Ascending aorta (tissue), 2 donors: ENCODE data around the gene FARP2. TPM values are rescaled to one million over a fixed set of nuclear protein-coding genes. Genes with fewer than 3 reads are reported as not detected.
"Not testable (repeated sequence)": the region's sequence is repeated elsewhere in the genome, so short reads cannot be mapped to it uniquely, and the experiment has no call there.

Experiments
- DNase-seq, 2 donors: peaks; one replicate each; pipeline ENCODE4 v3.0.0-alpha.2; 2019; ENCODE audit warnings: low spot score in 2 of 2
- H3K27ac ChIP-seq, 2 donors: fragments of 200-600 bp; sonication (generic); one replicate each; pipeline ENCODE4 v1.5.1; 2016 to 2017; ENCODE audit warnings: mild to moderate bottlenecking in 1 of 2
- H3K27me3 ChIP-seq: fragments of 200-600 bp; sonication (generic); one replicate; pipeline ENCODE4 v1.5.1; 2017
- H3K36me3 ChIP-seq, 2 donors: fragments of 200-600 bp; sonication (generic); one replicate each; pipeline ENCODE4 v1.5.1; 2016
- H3K4me1 ChIP-seq, 2 donors: fragments of 200-600 bp; sonication (generic); one replicate each; pipeline ENCODE4 v1.5.1; 2016 to 2017; ENCODE audit warnings: mild to moderate bottlenecking in 1 of 2
- H3K4me3 ChIP-seq, 2 donors: fragments of 200-600 bp; sonication (generic); one replicate each; pipeline ENCODE4 v1.5.1; 2016 to 2017; ENCODE audit warnings: mild to moderate bottlenecking in 1 of 2
- H3K9me3 ChIP-seq, 2 donors: fragments of 200-600 bp; sonication (generic); one replicate each; pipeline ENCODE4 v1.5.1; 2016
- intact Hi-C: fragments of 100-400 bp; cut with DNase I; formaldehyde crosslinking; loops from one replicate; pipeline ENCODE4 v1.15.1; 2023
- total RNA-seq: library from RNA; depleted of rRNA; stranded (reverse); fragments of >200 nt; gene quantifications from one replicate; pipeline ENCODE4 v1.1.0, GENCODE V29; 2016
- TF ChIP-seq, protein P1 (sequence below), 3 experiments: fragments of 200-600 bp in 2 of 3; fragments of 450-650 bp in 1 of 3; sonication (generic) in 2 of 3; IDR thresholded peaks; one replicate each; pipeline ENCODE4 v1.5.1; 2016 to 2019; ENCODE audit warnings: antibody characterized with exemption in 3 of 3, mild to moderate bottlenecking in 1 of 3, moderate library complexity in 1 of 3

Gene FARP2
- total RNA-seq, 1 donor from 2014 or later = 19.6 TPM

DNA sequence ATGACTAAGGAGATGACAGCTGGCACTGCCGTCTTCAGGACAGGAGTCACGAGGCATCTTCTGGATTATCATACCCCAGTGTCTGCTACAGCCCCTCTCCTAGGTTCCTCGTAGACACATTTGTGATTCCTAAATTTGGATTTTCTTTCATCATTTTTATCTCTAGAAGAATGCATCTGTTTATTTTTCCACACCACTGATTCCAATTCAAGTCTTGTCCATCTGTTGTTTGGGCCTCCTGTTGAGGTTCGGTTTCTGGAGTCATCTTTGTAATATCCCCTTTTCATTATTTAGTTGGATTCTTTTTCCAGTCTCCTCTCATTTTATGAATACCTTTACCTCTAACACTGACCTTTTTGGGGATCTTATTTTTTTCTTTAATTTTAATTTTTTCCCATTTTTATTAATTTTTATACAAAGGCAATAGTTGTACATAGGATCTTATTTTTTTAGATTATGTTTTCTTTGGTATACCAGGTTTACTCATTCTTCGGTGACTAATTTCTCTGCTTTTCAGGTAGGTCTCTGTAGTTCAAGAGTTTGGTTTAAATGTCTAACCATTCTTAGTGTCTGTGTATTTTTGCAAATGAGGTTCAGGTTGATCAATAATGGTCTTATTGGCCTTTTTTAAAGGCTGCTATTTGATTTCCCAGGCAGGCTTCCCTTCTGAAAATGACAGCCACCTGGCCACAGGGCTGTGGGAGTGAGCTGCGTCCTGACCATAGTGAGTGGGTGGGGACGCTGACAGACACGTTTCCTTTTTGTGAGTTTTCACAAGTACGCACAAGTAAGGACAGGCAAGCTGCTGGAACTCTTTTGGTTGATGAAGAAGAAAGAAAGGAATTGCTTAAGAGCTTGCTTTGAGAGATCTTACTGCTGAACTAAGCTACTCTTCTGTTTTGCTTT lies 34.5 kb downstream of the FARP2 start:
- no peaks in the 10 kb centered on the region for H3K27me3 ChIP-seq
- H3K4me1 ChIP-seq = no peaks in the 10 kb centered on the region
- H3K27ac ChIP-seq = no peak overlapping the region
- no peak for DNase-seq
- H3K4me3 ChIP-seq = no peak overlapping the region
- TF ChIP-seq, protein P1, sequence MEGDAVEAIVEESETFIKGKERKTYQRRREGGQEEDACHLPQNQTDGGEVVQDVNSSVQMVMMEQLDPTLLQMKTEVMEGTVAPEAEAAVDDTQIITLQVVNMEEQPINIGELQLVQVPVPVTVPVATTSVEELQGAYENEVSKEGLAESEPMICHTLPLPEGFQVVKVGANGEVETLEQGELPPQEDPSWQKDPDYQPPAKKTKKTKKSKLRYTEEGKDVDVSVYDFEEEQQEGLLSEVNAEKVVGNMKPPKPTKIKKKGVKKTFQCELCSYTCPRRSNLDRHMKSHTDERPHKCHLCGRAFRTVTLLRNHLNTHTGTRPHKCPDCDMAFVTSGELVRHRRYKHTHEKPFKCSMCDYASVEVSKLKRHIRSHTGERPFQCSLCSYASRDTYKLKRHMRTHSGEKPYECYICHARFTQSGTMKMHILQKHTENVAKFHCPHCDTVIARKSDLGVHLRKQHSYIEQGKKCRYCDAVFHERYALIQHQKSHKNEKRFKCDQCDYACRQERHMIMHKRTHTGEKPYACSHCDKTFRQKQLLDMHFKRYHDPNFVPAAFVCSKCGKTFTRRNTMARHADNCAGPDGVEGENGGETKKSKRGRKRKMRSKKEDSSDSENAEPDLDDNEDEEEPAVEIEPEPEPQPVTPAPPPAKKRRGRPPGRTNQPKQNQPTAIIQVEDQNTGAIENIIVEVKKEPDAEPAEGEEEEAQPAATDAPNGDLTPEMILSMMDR (IDR thresholded peaks at IDR 0.05) = no peak
- intact Hi-C loops = loop anchor here (5.0 kb wide), 1 partner anchor 118 kb away; no protein-coding TSS in a partner anchor
- H3K9me3 ChIP-seq = no peaks in the 10 kb centered on the region
- peaks cover 0 to 3% of the 10 kb centered on the region in 2 donors for H3K36me3 ChIP-seq

DNA sequence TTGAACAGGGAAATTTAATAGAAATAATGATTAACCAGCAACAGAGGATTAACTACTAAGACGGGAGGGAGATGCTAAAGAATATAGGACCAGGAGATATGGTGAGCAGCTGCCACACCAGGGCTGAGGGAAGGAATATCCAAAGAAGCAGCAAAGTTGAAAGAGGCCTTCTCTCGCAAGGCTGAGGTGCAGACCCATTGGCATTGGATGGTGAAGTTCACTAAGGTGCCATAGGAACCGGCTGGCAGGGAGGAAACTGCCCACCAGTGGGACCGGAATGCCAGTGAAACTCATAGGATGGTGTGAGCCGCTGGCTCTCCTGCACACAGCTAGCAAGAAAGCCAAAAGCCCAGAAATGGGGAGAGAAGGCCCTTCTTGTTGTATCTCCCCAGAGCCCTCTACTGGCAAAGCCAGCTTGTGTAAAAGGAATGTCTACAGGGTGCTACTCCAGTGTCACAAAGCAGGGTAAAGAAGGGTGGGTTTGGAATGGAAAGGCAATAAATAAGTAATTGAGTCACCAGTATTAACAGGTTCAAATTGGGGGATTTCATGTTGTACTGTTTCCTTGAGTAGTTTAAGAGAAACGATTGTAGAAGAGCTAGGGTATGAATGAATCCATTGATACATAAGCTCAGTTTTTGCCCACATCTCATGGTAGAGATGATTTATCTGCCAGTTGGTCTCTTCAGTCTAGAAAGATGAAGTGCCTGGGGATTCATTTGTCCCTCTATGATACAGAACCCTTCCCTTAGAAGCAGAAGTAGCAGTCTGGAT lies 36.0 kb downstream of the FARP2 start:
- TF ChIP-seq, protein P1 (IDR thresholded peaks at IDR 0.05) = peak; percentile 23 to 61 (median 44)

DNA sequence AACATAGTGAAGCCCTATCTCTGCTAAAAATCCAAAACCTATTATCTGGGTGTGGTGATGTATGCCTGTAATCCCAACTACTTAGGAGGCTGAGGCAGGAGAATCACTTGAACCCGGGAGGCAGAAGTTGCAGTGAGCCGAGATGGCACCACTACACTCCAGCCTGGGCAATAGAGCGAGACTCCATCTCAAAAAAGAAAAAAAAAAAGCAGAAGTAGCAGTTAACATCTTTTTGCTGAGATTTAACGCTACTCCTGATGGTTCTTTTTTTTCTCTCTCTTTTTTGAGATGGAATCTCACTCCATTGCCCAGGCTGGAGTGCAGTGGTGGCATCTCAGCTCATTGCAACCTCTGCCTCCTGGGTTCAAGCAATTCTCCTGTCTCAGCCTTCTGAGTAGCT lies 36.7 kb downstream of the FARP2 start:
- not testable (repeated sequence) for H3K4me1 ChIP-seq, H3K4me3 ChIP-seq, H3K27ac ChIP-seq, H3K27me3 ChIP-seq, DNase-seq, H3K36me3 ChIP-seq, H3K9me3 ChIP-seq
- intact Hi-C loops = loop anchor here (1.0 to 5.0 kb wide), 2 partner anchors 36 to 120 kb away; partner anchors contain the start of gene FARP2

More for the DNA sequence above, 36.0 kb downstream of the FARP2 start:
- H3K4me1 ChIP-seq = no peaks in the 10 kb centered on the region
- H3K9me3 ChIP-seq = no peaks in the 10 kb centered on the region
- H3K27ac ChIP-seq = no peak overlapping the region
- H3K4me3 ChIP-seq = no peak overlapping the region
- intact Hi-C loops = loop anchor here (1.0 to 5.0 kb wide), 2 partner anchors 36 to 120 kb away; partner anchors contain the start of gene FARP2
- H3K36me3 ChIP-seq = peaks cover 0 to 3% of the 10 kb centered on the region in 2 donors
- DNase-seq = no peak
- no peaks in the 10 kb centered on the region for H3K27me3 ChIP-seq

DNA sequence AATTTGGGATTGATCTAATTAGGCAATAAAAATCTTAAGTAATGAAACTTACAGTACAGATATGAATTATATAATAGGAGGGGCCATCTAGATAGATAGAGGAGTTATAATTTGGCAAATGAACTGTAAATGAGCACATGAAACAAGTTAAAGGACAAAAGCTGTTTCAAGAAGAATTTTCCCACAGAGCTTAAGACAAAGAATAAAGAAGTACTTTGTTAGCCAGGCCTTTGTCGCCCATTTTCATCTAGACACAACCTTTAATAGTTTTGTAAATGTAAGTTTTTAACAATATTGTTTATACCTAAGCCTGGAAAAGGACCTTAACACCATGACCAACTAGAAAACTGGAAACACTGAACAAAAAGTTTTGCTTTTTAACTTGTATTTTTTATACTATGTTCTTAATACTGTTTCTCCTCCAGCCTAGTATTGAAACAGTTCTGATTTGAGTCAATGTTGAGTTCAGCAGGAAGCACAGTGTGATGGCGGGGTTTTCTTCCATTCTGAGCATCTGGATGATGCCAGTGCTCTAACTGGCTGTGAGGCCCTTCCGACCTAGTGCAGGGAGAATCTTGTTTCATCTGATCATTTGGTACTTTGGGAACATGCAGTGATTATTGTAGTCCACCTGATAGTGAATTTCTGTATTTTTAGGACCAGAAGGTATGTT lies 37.6 kb downstream of the FARP2 start:
- H3K27ac ChIP-seq = no peak overlapping the region
- H3K27me3 ChIP-seq = no peaks in the 10 kb centered on the region
- TF ChIP-seq, protein P1 (IDR thresholded peaks at IDR 0.05) = no peak
- DNase-seq = no peak
- H3K36me3 ChIP-seq = peaks cover 0 to 3% of the 10 kb centered on the region in 2 donors
- intact Hi-C loops = loop anchor here (5.0 kb wide), 1 partner anchor 121 kb away; no protein-coding TSS in a partner anchor
- no peak overlapping the region for H3K4me3 ChIP-seq
- H3K4me1 ChIP-seq = no peaks in the 10 kb centered on the region
- H3K9me3 ChIP-seq = no peaks in the 10 kb centered on the region

DNA sequence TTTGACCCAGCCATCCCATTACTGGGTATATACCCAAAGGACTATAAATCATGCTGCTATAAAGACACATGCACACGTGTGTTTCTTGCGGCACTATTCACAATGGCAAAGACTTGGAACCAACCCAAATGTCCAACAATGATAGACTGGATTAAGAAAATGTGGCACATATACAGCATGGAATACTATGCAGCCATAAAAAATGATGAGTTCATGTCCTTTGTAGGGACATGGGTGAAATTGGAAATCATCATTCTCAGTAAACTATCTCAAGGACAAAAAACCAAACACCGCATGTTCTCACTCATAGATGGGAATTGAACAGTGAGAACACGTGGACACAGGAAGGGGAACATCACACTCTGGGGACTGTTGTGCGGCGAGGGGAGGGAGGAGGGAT lies 40.7 kb downstream of the FARP2 start:
- H3K27ac ChIP-seq, intact Hi-C loops, H3K36me3 ChIP-seq: not testable (repeated sequence)

More for the DNA sequence above, 40.7 kb downstream of the FARP2 start:
- not testable (repeated sequence) for DNase-seq, H3K4me3 ChIP-seq, H3K4me1 ChIP-seq, H3K27me3 ChIP-seq, H3K9me3 ChIP-seq
